Right lobe of liver (tissue), 6 donors: ENCODE measurements around the gene KCNK5. TPM values are rescaled to one million over a fixed set of nuclear protein-coding genes. Genes with fewer than 3 reads are reported as not detected.

ENCODE experiments used
- ATAC-seq, 4 donors: fragments of 200-7000 bp; cut with Tn5 transposase; one replicate each; pipeline ENCODE4 v1.9.1; 2020; ENCODE audit warnings: mild to moderate bottlenecking in 4 of 4, moderate library complexity in 4 of 4
- DNase-seq, 3 donors: peaks; one replicate each; pipeline ENCODE4 v3.0.0-alpha.2; 2020
- H3K27ac ChIP-seq, 3 donors: fragments of 200-600 bp; one replicate each; pipeline ENCODE4 v1.8.0; 2022
- H3K27me3 ChIP-seq, 2 donors: fragments of 200-600 bp; one replicate each; pipeline ENCODE4 v1.8.0; 2022
- H3K36me3 ChIP-seq, 4 donors: fragments of 200-600 bp; sonication (generic) in 1 of 4; one replicate each; pipeline versions ENCODE4 v1.5.1 to v1.8.0; 2017 to 2022; ENCODE audit warnings: control low read depth in 1 of 4
- H3K4me1 ChIP-seq, 4 donors: fragments of 200-600 bp; sonication (generic) in 1 of 4; one replicate each; pipeline versions ENCODE4 v1.5.1 to v1.8.0; 2017 to 2022; ENCODE audit warnings: control low read depth in 1 of 4
- H3K4me3 ChIP-seq, 3 donors: fragments of 200-600 bp; one replicate each; pipeline ENCODE4 v1.8.0; 2022
- H3K9me3 ChIP-seq, 4 donors: fragments of 200-600 bp; sonication (generic) in 1 of 4; one replicate each; pipeline versions ENCODE4 v1.5.1 to v1.8.0; 2017 to 2022; ENCODE audit warnings: control low read depth in 1 of 4
- POLR2A ChIP-seq: fragments of 450-650 bp; IDR thresholded peaks from one replicate; pipeline ENCODE4 v1.6.1; 2017; ENCODE audit warnings: antibody characterized with exemption, mild to moderate bottlenecking
- WGBS: methylation state at CpG from one replicate; pipeline ENCODE4 v1.1.6; 2018; ENCODE audit warnings: low coverage, low lambda C conversion rate; ENCODE audit not compliant: insufficient coverage; ENCODE audit errors: missing lambda C conversion rate; 5-methylcytosine and 5-hydroxymethylcytosine counted together
- intact Hi-C, 2 donors: fragments of 100-400 bp; cut with DNase I; formaldehyde crosslinking; loops; one replicate each; pipeline versions ENCODE4 v1.11.2 to v1.14.1; 2022
- total RNA-seq, 6 experiments: library from RNA; depleted of rRNA in 2 of 6; stranded (reverse); fragments of >200 nt in 2 of 6; fragmentation: NEBNext Ultra II Directional in 3 of 6; extraction: Animal tissue kit (Norgen Biotek cat#: 25700) in 3 of 6; gene quantifications; one replicate each; pipeline versions ENCODE4 v1.1.0 to v1.2.4, GENCODE V29; 2016 to 2023
- TF ChIP-seq, protein P1 (sequence below), 4 donors: fragments of 200-600 bp in 3 of 4; fragments of 450-650 bp in 1 of 4; IDR thresholded peaks; one replicate each; pipeline versions ENCODE4 v1.5.1 to v1.8.0; 2016 to 2022; ENCODE audit warnings: antibody characterized with exemption in 4 of 4, mild to moderate bottlenecking in 2 of 4
- donor health status: DM: no; HTN: yes; CAD: no.
- donor health status: DM: no; HTN: no; CAD: no.
- donor health status: DM: no; HTN: no; CAD: no.
- donor health status: DM: no; HTN: yes; CAD: no.
- donor health status: DM: no; HTN: yes; CAD: no.

Gene KCNK5
- total RNA-seq, 6 experiments from 2014 or later = 3.2 to 54.3 (median 6.7) TPM

DNA sequence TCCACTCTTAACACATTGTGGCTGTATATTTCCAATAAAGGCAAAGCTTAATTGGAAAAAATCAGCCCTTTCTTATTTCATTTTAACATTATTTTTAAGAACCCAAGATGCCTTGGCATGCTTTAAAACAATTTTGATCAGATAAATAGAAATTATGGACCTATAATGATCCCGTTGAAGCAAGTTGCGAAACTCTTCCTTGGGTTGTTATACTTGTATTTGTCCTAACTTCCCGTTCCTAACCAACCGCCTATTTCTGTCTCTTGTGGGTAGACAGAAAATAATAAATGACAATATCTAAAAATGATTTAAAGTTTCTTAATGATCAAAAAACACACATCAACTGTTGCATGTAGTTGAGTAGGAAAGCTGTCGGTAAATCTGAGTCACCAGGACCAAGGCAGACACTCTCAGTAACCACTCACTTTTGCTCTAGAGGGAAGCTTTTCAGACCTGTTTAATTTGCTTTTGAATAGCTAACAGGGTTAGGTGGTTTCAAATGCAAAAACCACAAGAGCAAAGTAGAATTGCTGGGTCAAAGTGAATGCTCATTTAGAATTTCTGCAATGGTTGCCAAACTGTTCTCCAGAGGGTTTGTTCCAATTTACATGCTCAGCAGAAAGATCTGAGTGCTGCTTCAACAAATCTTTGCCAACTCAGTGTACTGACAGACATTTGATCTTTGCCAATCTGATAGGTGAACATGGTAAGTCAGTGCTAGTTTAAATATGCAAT, 34.2 kb upstream of the KCNK5 start:
- Histone ChIP-seq H3K27ac (peak overlapping the region in 2 of 3 donors; percentile 20 to 23), H3K9me3 (no peaks in the 10 kb centered on the region), H3K4me1 (peaks cover 0 to 10% (median 3%) of the 10 kb centered on the region in 4 donors), H3K4me3 (no peak overlapping the region), H3K36me3 (no peaks in the 10 kb centered on the region), H3K27me3 (no peaks in the 10 kb centered on the region)
- TF ChIP-seq, protein P1, sequence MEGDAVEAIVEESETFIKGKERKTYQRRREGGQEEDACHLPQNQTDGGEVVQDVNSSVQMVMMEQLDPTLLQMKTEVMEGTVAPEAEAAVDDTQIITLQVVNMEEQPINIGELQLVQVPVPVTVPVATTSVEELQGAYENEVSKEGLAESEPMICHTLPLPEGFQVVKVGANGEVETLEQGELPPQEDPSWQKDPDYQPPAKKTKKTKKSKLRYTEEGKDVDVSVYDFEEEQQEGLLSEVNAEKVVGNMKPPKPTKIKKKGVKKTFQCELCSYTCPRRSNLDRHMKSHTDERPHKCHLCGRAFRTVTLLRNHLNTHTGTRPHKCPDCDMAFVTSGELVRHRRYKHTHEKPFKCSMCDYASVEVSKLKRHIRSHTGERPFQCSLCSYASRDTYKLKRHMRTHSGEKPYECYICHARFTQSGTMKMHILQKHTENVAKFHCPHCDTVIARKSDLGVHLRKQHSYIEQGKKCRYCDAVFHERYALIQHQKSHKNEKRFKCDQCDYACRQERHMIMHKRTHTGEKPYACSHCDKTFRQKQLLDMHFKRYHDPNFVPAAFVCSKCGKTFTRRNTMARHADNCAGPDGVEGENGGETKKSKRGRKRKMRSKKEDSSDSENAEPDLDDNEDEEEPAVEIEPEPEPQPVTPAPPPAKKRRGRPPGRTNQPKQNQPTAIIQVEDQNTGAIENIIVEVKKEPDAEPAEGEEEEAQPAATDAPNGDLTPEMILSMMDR (IDR thresholded peaks at IDR 0.05) = no peak
- no peak for TF ChIP-seq POLR2A
- DNase-seq = peak in 1 of 3 donors; percentile 58
- ATAC-seq = peak; percentile 89 to 94 (median 92)
- WGBS = 12% methylated on average over 5 of the region's 5 CpGs
- intact Hi-C loops = no loop called here

DNA sequence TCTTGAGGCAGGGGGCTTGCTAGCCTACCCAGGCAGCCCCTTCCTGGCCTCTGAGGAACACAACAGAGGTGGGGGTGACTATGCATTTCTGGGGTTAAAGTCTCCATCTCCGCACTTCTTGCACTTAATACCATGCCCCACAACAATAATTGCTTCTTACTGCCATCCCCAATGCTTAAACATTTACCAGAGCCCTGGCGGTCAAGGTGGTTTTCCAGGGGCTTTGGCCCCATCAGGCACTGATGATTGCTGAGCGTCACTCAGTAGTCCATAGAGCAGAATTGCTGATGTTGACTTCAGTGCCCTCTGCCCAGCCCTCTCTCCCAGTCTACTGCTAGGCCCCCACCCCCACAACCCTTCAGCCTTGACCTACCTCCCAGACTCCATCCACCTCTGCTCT, 32.5 kb upstream of the KCNK5 start:
- Histone ChIP-seq H3K4me3 (no peak overlapping the region), H3K27ac (no peak overlapping the region), H3K27me3 (no peaks in the 10 kb centered on the region), H3K36me3 (no peaks in the 10 kb centered on the region), H3K9me3 (no peaks in the 10 kb centered on the region), H3K4me1 (peaks cover 0 to 10% (median 3%) of the 10 kb centered on the region in 4 donors)
- ATAC-seq = no peak
- WGBS = 73% methylated on average over 3 of the region's 3 CpGs
- DNase-seq = no peak
- intact Hi-C loops = no loop called here
- TF ChIP-seq, protein P1 (IDR thresholded peaks at IDR 0.05) = no peak
- no peak for TF ChIP-seq POLR2A

DNA sequence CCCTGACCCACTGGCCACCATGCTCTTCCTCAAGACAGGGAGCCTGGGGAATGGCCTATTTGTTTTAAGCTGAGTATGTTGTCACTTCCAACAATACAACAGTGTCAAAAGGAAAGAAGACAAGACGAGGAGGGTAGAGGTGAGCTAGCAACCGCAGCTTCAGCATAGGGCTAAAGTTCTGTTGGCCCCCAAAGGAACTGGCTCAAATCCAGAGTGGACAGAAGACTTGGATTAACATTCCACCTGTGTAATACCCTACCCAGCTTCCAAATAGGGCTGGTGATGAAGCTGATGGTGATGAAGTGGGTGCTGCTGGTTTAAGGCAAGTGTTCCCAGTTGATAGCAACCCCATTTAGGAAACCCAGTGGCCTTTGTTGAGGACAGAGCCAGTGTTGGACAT, 31.7 kb upstream of the KCNK5 start:
- WGBS = 42% methylated on average over 2 of the region's 2 CpGs
- DNase-seq (peak in 1 of 3 donors; percentile 56), ATAC-seq (peak in 1 of 4 donors; percentile 20)
- Histone ChIP-seq H3K27me3 (no peaks in the 10 kb centered on the region), H3K27ac (no peak overlapping the region), H3K9me3 (no peaks in the 10 kb centered on the region), H3K4me1 (peaks cover 0 to 10% (median 3%) of the 10 kb centered on the region in 4 donors), H3K4me3 (no peak overlapping the region), H3K36me3 (no peaks in the 10 kb centered on the region)
- TF ChIP-seq, protein P1 (IDR thresholded peaks at IDR 0.05) = no peak
- no peak for TF ChIP-seq POLR2A
- intact Hi-C loops = no loop called here

DNA sequence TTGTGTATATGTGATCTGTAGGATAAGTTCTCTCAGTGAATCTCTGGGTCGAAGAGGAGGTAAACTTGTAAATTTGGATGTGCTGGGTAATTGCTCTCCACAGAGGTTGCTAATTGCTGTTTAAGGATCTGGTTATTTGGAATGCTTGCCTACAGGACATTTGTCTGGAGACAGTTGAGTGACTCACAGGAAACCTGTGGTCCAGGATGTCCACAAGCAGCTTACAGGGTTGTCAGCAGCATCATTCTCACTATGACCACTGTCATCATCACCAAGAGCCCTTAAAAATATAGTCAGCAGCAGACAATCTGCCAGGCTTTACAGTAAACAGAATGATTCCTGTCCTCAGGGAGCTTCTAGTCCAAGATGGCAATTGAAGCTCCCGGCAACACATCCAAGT, 31.2 kb upstream of the KCNK5 start:
- DNase-seq (no peak), ATAC-seq (no peak)
- Histone ChIP-seq H3K9me3 (no peaks in the 10 kb centered on the region), H3K27ac (no peak overlapping the region), H3K4me1 (peaks cover 0 to 10% (median 3%) of the 10 kb centered on the region in 4 donors), H3K36me3 (no peaks in the 10 kb centered on the region), H3K4me3 (no peak overlapping the region), H3K27me3 (no peaks in the 10 kb centered on the region)
- WGBS = 100% methylated on average over 1 of the region's 2 CpGs
- intact Hi-C loops = no loop called here
- TF ChIP-seq, protein P1 (IDR thresholded peaks at IDR 0.05) = no peak
- no peak for TF ChIP-seq POLR2A
